ENCODE results near the gene PDE11A. TPM values are rescaled to one million over a fixed set of nuclear protein-coding genes. Genes with fewer than 3 reads are reported as not detected.

The PDE11A gene
- total and polyA plus RNA-seq, 2 of the 13 experiments (the other 11 are each of a cell fraction or from before 2014, with no cell fraction given) = 1.2 to 1.7 TPM

DNA sequence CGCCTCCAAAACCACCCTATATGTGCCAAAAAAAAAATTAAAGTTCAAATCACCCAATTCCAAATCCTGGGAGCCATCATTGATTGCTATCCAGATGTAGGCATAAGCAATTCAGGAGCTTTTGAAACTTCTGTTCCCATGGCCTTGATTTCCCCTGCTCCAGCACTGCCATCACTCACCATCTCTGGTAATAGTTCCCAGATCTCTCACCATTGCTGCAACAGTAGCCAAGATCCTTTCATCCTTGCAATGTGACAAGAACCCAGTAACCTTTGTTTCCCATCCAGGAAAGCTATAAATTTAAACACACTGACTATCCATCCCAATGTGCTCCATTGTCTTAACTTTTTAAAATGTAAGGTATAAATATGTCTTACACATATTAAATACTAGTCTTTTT is 155.4 kb downstream of the PDE11A start:
- Histone ChIP-seq H3K9me3 (ENCODE audit: low read length) (no peaks in the 10 kb centered on the region), H3K27me3 (ENCODE audit: control insufficient read depth in 1 of 2, insufficient read depth in 2 of 2, low read length in 2 of 2) (0 out of 5 replicates have a peak, but pooled peaks cover 0 to under 1% of the 10 kb centered on the region in 2 experiments), H3K4me3 (replicated peaks in 1 of 3; ENCODE audit: insufficient read depth in 1 of 3, low read depth in 2 of 3, low read length in 3 of 3) (no peak overlapping the region), H3K4me1 (ENCODE audit: insufficient read depth, low read length) (no peaks in the 10 kb centered on the region), H3K36me3 (replicated peaks in 1 of 2; ENCODE audit: control insufficient read depth in 1 of 2, insufficient read depth in 2 of 2, low read length in 2 of 2) (no peaks in the 10 kb centered on the region), H2AFZ (ENCODE audit: low read length) (no peak overlapping the region), H3K27ac (ENCODE audit: extremely low read length, insufficient read depth, low read length) (no peak overlapping the region), H3K9ac (ENCODE audit: insufficient read depth, low read depth, low read length) (no peak overlapping the region), H3K79me2 (ENCODE audit: insufficient read depth, low read length) (no peaks in the 10 kb centered on the region), H4K20me1 (ENCODE audit: insufficient read depth, low read length) (no peaks in the 10 kb centered on the region), H3K4me2 (ENCODE audit: low read depth, low read length) (no peak overlapping the region)
- ChIA-PET POLR2A (no interaction called here), CTCF (ENCODE audit: low intra/inter-chr PET ratio, low total read pairs) (no interaction called here)
- in situ Hi-C loops (cut with HindIII; ENCODE audit: extremely low pct_ligation_motif_present, low pct_unique_long_range_greater_than_20kb) (no loop called here), intact Hi-C loops (cut with micrococcal nuclease; ENCODE audit: unreplicated experiment) (no loop called here)
- FAIRE-seq = no peak
- BruUV-seq (replicated peaks) = no TSS peak
- DNase-seq (ENCODE audit: low spot score) = no peak
- WGBS (ENCODE audit: low lambda C conversion rate) = 52% methylated on average over 1 of the region's 1 CpG
- no peak for ATAC-seq
- TF ChIP-seq, protein P1, sequence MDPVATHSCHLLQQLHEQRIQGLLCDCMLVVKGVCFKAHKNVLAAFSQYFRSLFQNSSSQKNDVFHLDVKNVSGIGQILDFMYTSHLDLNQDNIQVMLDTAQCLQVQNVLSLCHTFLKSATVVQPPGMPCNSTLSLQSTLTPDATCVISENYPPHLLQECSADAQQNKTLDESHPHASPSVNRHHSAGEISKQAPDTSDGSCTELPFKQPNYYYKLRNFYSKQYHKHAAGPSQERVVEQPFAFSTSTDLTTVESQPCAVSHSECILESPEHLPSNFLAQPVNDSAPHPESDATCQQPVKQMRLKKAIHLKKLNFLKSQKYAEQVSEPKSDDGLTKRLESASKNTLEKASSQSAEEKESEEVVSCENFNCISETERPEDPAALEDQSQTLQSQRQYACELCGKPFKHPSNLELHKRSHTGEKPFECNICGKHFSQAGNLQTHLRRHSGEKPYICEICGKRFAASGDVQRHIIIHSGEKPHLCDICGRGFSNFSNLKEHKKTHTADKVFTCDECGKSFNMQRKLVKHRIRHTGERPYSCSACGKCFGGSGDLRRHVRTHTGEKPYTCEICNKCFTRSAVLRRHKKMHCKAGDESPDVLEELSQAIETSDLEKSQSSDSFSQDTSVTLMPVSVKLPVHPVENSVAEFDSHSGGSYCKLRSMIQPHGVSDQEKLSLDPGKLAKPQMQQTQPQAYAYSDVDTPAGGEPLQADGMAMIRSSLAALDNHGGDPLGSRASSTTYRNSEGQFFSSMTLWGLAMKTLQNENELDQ (CRISPR knock-in tag; IDR thresholded peaks at IDR 0.05; ENCODE audit: borderline replicate concordance) = no peak
- TF ChIP-seq, protein P2, sequence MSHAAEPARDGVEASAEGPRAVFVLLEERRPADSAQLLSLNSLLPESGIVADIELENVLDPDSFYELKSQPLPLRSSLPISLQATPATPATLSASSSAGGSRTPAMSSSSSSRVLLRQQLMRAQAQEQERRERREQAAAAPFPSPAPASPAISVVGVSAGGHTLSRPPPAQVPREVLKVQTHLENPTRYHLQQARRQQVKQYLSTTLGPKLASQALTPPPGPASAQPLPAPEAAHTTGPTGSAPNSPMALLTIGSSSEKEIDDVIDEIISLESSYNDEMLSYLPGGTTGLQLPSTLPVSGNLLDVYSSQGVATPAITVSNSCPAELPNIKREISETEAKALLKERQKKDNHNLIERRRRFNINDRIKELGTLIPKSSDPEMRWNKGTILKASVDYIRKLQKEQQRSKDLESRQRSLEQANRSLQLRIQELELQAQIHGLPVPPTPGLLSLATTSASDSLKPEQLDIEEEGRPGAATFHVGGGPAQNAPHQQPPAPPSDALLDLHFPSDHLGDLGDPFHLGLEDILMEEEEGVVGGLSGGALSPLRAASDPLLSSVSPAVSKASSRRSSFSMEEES (CRISPR knock-in tag; IDR thresholded peaks at IDR 0.05) = no peak
- no peak for TF ChIP-seq ZNF572 (CRISPR knock-in tag; IDR thresholded peaks at IDR 0.05)
- no peak for TF ChIP-seq TBL1XR1 (IDR thresholded peaks at IDR 0.05; ENCODE audit: borderline replicate concordance, low read length, partially characterized antibody)
- no peak for TF ChIP-seq PITX1 (CRISPR knock-in tag; IDR thresholded peaks at IDR 0.05)
- TF ChIP-seq, protein P3, sequence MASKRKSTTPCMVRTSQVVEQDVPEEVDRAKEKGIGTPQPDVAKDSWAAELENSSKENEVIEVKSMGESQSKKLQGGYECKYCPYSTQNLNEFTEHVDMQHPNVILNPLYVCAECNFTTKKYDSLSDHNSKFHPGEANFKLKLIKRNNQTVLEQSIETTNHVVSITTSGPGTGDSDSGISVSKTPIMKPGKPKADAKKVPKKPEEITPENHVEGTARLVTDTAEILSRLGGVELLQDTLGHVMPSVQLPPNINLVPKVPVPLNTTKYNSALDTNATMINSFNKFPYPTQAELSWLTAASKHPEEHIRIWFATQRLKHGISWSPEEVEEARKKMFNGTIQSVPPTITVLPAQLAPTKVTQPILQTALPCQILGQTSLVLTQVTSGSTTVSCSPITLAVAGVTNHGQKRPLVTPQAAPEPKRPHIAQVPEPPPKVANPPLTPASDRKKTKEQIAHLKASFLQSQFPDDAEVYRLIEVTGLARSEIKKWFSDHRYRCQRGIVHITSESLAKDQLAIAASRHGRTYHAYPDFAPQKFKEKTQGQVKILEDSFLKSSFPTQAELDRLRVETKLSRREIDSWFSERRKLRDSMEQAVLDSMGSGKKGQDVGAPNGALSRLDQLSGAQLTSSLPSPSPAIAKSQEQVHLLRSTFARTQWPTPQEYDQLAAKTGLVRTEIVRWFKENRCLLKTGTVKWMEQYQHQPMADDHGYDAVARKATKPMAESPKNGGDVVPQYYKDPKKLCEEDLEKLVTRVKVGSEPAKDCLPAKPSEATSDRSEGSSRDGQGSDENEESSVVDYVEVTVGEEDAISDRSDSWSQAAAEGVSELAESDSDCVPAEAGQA (IDR thresholded peaks at IDR 0.05; ENCODE audit: low read depth) = no peak
- TF ChIP-seq, protein P3 (CRISPR knock-in tag; IDR thresholded peaks at IDR 0.05; ENCODE audit: borderline replicate concordance) = no peak
- TF ChIP-seq ZSCAN12 (CRISPR knock-in tag; IDR thresholded peaks at IDR 0.05) = no peak
- TF ChIP-seq ZSCAN31 (CRISPR knock-in tag; IDR thresholded peaks at IDR 0.05; ENCODE audit: low read depth) = no peak
- TF ChIP-seq BRD4 (CRISPR knock-in tag; IDR thresholded peaks at IDR 0.05) = no peak
- TF ChIP-seq ZNF7 (CRISPR knock-in tag; IDR thresholded peaks at IDR 0.05) = no peak
- no peak for TF ChIP-seq CHCHD3 (CRISPR knock-in tag; IDR thresholded peaks at IDR 0.05)
- TF ChIP-seq CBFB (CRISPR knock-in tag; IDR thresholded peaks at IDR 0.05) = no peak
- TF ChIP-seq RNF2 (conservative IDR thresholded peaks at IDR 0.05; ENCODE audit: low read depth) = no peak
- TF ChIP-seq, protein P4, sequence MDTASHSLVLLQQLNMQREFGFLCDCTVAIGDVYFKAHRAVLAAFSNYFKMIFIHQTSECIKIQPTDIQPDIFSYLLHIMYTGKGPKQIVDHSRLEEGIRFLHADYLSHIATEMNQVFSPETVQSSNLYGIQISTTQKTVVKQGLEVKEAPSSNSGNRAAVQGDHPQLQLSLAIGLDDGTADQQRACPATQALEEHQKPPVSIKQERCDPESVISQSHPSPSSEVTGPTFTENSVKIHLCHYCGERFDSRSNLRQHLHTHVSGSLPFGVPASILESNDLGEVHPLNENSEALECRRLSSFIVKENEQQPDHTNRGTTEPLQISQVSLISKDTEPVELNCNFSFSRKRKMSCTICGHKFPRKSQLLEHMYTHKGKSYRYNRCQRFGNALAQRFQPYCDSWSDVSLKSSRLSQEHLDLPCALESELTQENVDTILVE (CRISPR knock-in tag; IDR thresholded peaks at IDR 0.05) = no peak
- TF ChIP-seq ATAD3A (CRISPR knock-in tag; IDR thresholded peaks at IDR 0.05) = no peak
